ENCODE results near the gene HECW1.

Gene HECW1

GRCh38 chr7:43211693-43212092 lies 99.2 kb downstream of the HECW1 start:
- Histone ChIP-seq H3K4me3 (ENCODE audit: low read depth, low read length) (no peak overlapping the region), H3K9me3 (ENCODE audit: control insufficient read depth, insufficient read depth, low read depth, low read length) (no peaks in the 10 kb centered on the region), H3K4me1 (ENCODE audit: control insufficient read depth, insufficient read depth, low read length) (no peaks in the 10 kb centered on the region), H3K36me3 (ENCODE audit: control insufficient read depth in 2 of 2, insufficient read depth in 1 of 2, low read length in 2 of 2) (no peaks in the 10 kb centered on the region), H3K27ac (ENCODE audit: extremely low read depth, low read depth, low read length) (no peak overlapping the region)
- no peak for TF ChIP-seq PATZ1 (tag by site-specific recombination; IDR thresholded peaks at IDR 0.05)
- TF ChIP-seq ZBTB17 (tag by site-specific recombination; IDR thresholded peaks at IDR 0.05): no peak
- ChIA-PET CTCF (interaction anchor here (0.8 kb wide), 1 partner anchor 21 kb away, joined by 3 read pairs; no protein-coding TSS in a partner anchor), POLR2A (no interaction called here)

GRCh38 chr7:43212921-43213320 lies 100.5 kb downstream of the HECW1 start:
- ChIA-PET POLR2A (no interaction called here), CTCF (no interaction called here)
- TF ChIP-seq ZNF10 (tag by site-specific recombination; IDR thresholded peaks at IDR 0.05): peak; percentile 91
- no peak for TF ChIP-seq ZNF449 (tag by site-specific recombination; IDR thresholded peaks at IDR 0.05)
- H3K27ac ChIP-seq (ENCODE audit: extremely low read depth, low read depth, low read length): no peak overlapping the region
- no peaks in the 10 kb centered on the region for H3K4me1 ChIP-seq (ENCODE audit: control insufficient read depth, insufficient read depth, low read length)
- no peaks in the 10 kb centered on the region for H3K9me3 ChIP-seq (ENCODE audit: control insufficient read depth, insufficient read depth, low read depth, low read length)
- no peaks in the 10 kb centered on the region for H3K36me3 ChIP-seq (ENCODE audit: control insufficient read depth in 2 of 2, insufficient read depth in 1 of 2, low read length in 2 of 2)
- no peak overlapping the region for H3K4me3 ChIP-seq (ENCODE audit: low read depth, low read length)

- ChIA-PET POLR2A (no interaction called here), CTCF (interaction anchor here (0.7 to 1.5 kb wide), 3 partner anchors 13 to 628 kb away, joined by 3 to 6 read pairs (median 3); no protein-coding TSS in a partner anchor)
- TF ChIP-seq ZNF112 (tag by site-specific recombination; IDR thresholded peaks at IDR 0.05) (no peak), ZFP37 (tag by site-specific recombination; IDR thresholded peaks at IDR 0.05) (no peak), ZBTB48 (tag by site-specific recombination; IDR thresholded peaks at IDR 0.05) (no peak), PRDM10 (tag by site-specific recombination; IDR thresholded peaks at IDR 0.05) (no peak), ZNF660 (tag by site-specific recombination; IDR thresholded peaks at IDR 0.05) (no peak), ZNF600 (tag by site-specific recombination; IDR thresholded peaks at IDR 0.05) (no peak), ZNF704 (tag by site-specific recombination; IDR thresholded peaks at IDR 0.05) (no peak), GLI2 (tag by site-specific recombination; IDR thresholded peaks at IDR 0.05; ENCODE audit: borderline replicate concordance, low read depth) (no peak), ZNF18 (tag by site-specific recombination; IDR thresholded peaks at IDR 0.05) (no peak), ZNF280D (tag by site-specific recombination; IDR thresholded peaks at IDR 0.05) (no peak), ZNF19 (tag by site-specific recombination; IDR thresholded peaks at IDR 0.05; ENCODE audit: low read depth) (no peak), WT1 (tag by site-specific recombination; IDR thresholded peaks at IDR 0.05) (no peak)
- Histone ChIP-seq H3K9me3 (ENCODE audit: control insufficient read depth, insufficient read depth, low read depth, low read length) (no peaks in the 10 kb centered on the region), H3K4me1 (ENCODE audit: control insufficient read depth, insufficient read depth, low read length) (no peaks in the 10 kb centered on the region), H3K36me3 (ENCODE audit: control insufficient read depth in 2 of 2, insufficient read depth in 1 of 2, low read length in 2 of 2) (no peaks in the 10 kb centered on the region), H3K27ac (ENCODE audit: extremely low read depth, low read depth, low read length) (no peak overlapping the region), H3K4me3 (ENCODE audit: low read depth, low read length) (no peak overlapping the region)
Measured at GRCh38 chr7:43215061-43215460, 102.6 kb downstream of the HECW1 start.
